Breast epithelium (tissue), 3 donors: ENCODE results near the gene CCDC150.

Experiments used
- POLR2A ChIP-seq: fragments of 450-650 bp; IDR thresholded peaks from one replicate; pipeline ENCODE4 v1.6.1; 2016; ENCODE audit warnings: antibody characterized with exemption, mild to moderate bottlenecking, moderate library complexity
- TF ChIP-seq, protein P1 (sequence below), 3 donors: fragments of 450-650 bp; IDR thresholded peaks; one replicate each; pipeline ENCODE4 v1.5.1; 2016 to 2017; ENCODE audit warnings: antibody characterized with exemption in 3 of 3, mild to moderate bottlenecking in 3 of 3, moderate library complexity in 3 of 3

DNA sequence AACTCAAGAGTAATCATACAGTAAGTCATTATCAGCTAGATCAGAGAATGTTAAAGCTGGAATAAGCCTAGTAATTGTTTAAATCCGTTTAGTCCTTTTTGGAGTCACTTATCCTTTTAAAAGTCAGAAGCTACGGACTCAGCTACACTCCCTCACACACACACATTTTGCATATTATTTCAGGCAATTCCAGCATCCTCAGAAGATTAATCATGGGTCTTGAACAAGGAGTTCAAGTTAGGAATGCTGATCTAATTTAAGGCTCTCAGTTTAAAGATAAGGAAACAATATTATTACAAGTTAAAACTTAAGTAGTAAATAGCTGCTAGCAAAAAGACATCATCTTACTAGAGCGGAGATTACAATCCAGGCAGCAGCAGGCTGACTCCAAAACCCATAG is 85.7 kb downstream of the CCDC150 start:
- no peak for TF ChIP-seq POLR2A
- TF ChIP-seq, protein P1, sequence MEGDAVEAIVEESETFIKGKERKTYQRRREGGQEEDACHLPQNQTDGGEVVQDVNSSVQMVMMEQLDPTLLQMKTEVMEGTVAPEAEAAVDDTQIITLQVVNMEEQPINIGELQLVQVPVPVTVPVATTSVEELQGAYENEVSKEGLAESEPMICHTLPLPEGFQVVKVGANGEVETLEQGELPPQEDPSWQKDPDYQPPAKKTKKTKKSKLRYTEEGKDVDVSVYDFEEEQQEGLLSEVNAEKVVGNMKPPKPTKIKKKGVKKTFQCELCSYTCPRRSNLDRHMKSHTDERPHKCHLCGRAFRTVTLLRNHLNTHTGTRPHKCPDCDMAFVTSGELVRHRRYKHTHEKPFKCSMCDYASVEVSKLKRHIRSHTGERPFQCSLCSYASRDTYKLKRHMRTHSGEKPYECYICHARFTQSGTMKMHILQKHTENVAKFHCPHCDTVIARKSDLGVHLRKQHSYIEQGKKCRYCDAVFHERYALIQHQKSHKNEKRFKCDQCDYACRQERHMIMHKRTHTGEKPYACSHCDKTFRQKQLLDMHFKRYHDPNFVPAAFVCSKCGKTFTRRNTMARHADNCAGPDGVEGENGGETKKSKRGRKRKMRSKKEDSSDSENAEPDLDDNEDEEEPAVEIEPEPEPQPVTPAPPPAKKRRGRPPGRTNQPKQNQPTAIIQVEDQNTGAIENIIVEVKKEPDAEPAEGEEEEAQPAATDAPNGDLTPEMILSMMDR (IDR thresholded peaks at IDR 0.05): no peak
